Measurements from ENCODE around the gene KRT5.
A peak's percentile ranks its signal among the peaks of the same experiment; 100 is the strongest.

KRT5 gene

DNA sequence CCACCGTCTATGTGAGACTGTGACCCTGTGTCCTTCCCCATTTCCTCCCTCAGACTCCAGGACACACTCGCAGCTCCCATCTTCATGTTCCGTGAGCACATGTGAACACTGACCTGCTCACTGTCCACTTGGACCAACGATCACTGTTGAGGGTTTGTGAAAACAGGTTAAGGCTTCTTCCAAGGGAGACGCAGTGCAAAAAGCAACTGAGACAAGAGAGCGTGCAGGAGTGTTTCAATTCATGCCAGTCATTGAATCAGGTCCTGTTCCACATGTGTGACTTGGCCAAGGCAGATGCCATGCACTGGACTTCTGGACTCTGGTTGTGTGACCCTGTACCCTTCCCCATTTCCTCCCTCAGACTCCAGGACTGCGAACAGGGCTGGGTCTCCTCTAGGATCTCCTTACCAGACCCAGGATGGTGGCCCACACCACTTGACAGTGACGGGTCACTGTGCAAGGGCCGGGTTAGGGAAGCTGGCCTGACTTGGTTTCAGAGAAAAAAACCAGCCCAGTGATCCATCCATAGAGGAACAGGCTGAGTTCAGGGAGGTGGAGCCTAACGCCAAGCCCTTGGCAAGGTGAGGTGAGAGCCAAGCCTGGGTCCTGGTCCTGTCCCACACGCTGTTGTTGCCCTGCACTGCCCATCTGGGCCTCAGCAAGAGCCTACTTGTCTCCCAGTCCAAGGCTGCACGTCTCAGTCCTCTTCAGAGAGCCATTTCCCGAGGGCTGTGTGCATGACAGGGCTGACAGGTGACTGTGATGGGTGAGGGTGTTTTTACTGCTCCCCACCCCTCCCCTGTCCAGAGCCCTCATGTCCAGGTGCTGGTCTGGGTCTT, 5.7 kb upstream of the KRT5 start:
- Histone ChIP-seq H3K4me2 (ENCODE audit: low read depth, low read length, poor library complexity, severe bottlenecking) (peak overlapping the region; percentile 14), H3K9ac (ENCODE audit: low read depth, low read length, poor library complexity, severe bottlenecking) (no peak overlapping the region), H3K36me3 (ENCODE audit: insufficient read depth, low read length) (no peaks in the 10 kb centered on the region), H3K4me1 (ENCODE audit: insufficient read depth, low read length, poor library complexity, severe bottlenecking) (peaks cover 7% of the 10 kb centered on the region), H4K20me1 (ENCODE audit: insufficient read depth, low read length, poor library complexity, severe bottlenecking) (no peaks in the 10 kb centered on the region), H3K9me2 (replicated peaks; ENCODE audit: low read depth, low read length) (no peaks in the 10 kb centered on the region), H3K27me3 (ENCODE audit: insufficient read depth, low read length, poor library complexity, severe bottlenecking) (no peaks in the 10 kb centered on the region), H3F3A (ENCODE audit: low read depth) (no peaks in the 10 kb centered on the region), H2AFZ (ENCODE audit: low read length) (no peak overlapping the region), H3K79me2 (ENCODE audit: insufficient read depth, low read length) (no peaks in the 10 kb centered on the region), H3K9me3 (ENCODE audit: insufficient read depth, low read depth, low read length) (no peaks in the 10 kb centered on the region), H3K4me3 (ENCODE audit: low read length, poor library complexity, severe bottlenecking) (no peak overlapping the region)
- no peak for TF ChIP-seq EZH2phosphoT487 (IDR thresholded peaks at IDR 0.05; ENCODE audit: borderline replicate concordance)
- TF ChIP-seq, protein P1, sequence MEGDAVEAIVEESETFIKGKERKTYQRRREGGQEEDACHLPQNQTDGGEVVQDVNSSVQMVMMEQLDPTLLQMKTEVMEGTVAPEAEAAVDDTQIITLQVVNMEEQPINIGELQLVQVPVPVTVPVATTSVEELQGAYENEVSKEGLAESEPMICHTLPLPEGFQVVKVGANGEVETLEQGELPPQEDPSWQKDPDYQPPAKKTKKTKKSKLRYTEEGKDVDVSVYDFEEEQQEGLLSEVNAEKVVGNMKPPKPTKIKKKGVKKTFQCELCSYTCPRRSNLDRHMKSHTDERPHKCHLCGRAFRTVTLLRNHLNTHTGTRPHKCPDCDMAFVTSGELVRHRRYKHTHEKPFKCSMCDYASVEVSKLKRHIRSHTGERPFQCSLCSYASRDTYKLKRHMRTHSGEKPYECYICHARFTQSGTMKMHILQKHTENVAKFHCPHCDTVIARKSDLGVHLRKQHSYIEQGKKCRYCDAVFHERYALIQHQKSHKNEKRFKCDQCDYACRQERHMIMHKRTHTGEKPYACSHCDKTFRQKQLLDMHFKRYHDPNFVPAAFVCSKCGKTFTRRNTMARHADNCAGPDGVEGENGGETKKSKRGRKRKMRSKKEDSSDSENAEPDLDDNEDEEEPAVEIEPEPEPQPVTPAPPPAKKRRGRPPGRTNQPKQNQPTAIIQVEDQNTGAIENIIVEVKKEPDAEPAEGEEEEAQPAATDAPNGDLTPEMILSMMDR (conservative IDR thresholded peaks at IDR 0.05; ENCODE audit: low read length), result no peak

DNA sequence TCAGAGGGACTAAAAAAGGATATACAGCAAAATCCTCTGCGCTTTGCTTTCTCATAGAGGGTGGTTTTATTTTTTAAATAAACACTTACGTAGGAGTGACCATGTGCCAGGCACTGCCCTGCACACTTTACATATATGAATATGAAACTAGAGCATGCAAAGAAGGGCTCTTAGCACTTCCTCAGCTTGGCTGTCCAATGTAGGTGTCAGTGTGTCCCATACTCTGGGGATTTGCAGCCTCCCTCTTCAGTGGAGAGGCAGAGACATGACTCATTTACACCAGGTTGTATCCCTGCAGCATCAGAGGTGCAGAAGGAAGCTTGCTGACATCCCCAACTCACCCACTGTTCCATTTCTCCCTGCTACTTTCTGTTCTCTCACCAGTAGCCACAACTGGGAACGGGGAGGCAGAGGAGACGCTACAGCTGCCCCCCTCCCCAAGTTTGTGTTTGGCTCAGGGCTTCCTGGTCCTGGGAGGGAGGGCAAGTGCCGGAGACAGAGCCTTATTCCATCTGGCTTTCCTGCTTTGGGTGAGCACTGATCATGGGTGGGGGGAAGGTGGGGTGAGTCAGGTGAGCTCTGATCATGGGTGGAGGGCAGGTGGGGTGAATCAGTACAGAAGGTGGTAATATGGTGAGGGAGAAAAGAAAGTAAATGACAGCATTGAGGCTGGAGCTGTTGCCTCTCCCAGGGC, 4.9 kb upstream of the KRT5 start:
- peaks cover 7% of the 10 kb centered on the region for H3K4me1 ChIP-seq (ENCODE audit: insufficient read depth, low read length, poor library complexity, severe bottlenecking)
- H2AFZ ChIP-seq (ENCODE audit: low read length), result no peak overlapping the region
- no peak overlapping the region for H3K4me2 ChIP-seq (ENCODE audit: low read depth, low read length, poor library complexity, severe bottlenecking)

DNA sequence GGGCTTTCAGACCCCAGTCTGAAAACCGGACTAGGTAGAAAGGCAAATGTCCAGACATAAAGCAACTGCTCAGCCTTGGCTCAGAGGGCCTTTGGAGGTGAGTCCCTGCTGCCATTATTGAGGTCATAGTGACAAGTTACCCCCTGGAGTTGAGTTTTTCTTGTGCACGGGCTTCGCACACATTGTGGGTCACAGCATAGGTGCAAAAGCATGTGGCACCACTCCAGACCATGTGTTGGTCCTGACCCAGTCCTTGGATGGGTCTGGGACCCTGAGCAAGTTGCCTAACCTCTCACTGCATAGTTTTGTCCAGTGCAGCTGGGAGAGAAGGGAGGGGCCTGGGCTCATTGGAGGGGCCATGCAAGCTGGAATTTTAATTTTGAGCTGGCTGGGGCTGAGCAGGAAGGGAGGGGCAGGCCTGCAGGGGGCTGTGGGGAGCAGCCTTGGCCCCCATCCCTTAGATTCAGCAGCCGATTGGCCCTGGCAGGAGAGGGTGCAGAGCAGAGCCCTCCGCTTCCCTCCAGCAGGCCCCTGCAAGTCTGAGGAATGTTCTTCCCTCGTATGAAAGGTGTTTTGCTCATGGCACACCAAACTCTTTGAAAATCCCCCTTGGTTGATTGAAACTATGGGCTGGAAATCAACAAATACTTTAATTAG, 4.2 kb upstream of the KRT5 start:
- H3K79me2 ChIP-seq (ENCODE audit: insufficient read depth, low read length), result no peaks in the 10 kb centered on the region
- H3K9me2 ChIP-seq (replicated peaks; ENCODE audit: low read depth, low read length), result no peaks in the 10 kb centered on the region
- H3K4me2 ChIP-seq (ENCODE audit: low read depth, low read length, poor library complexity, severe bottlenecking), result no peak overlapping the region
- no peak overlapping the region for H3K9ac ChIP-seq (ENCODE audit: low read depth, low read length, poor library complexity, severe bottlenecking)
- no peaks in the 10 kb centered on the region for H3K9me3 ChIP-seq (ENCODE audit: insufficient read depth, low read depth, low read length)
- no peaks in the 10 kb centered on the region for H3F3A ChIP-seq (ENCODE audit: low read depth)
- no peaks in the 10 kb centered on the region for H3K36me3 ChIP-seq (ENCODE audit: insufficient read depth, low read length)
- H4K20me1 ChIP-seq (ENCODE audit: insufficient read depth, low read length, poor library complexity, severe bottlenecking), result no peaks in the 10 kb centered on the region
- TF ChIP-seq, protein P1 (conservative IDR thresholded peaks at IDR 0.05; ENCODE audit: low read length), result no peak
- no peak for TF ChIP-seq EZH2phosphoT487 (IDR thresholded peaks at IDR 0.05; ENCODE audit: borderline replicate concordance)
- H3K4me1 ChIP-seq (ENCODE audit: insufficient read depth, low read length, poor library complexity, severe bottlenecking), result peaks cover 7% of the 10 kb centered on the region
- H2AFZ ChIP-seq (ENCODE audit: low read length), result no peak overlapping the region
- no peaks in the 10 kb centered on the region for H3K27me3 ChIP-seq (ENCODE audit: insufficient read depth, low read length, poor library complexity, severe bottlenecking)
- no peak overlapping the region for H3K4me3 ChIP-seq (ENCODE audit: low read length, poor library complexity, severe bottlenecking)

More for the DNA sequence above, 4.9 kb upstream of the KRT5 start:
- Histone ChIP-seq H3K9me2 (replicated peaks; ENCODE audit: low read depth, low read length) (no peaks in the 10 kb centered on the region), H3K27me3 (ENCODE audit: insufficient read depth, low read length, poor library complexity, severe bottlenecking) (no peaks in the 10 kb centered on the region), H3K9ac (ENCODE audit: low read depth, low read length, poor library complexity, severe bottlenecking) (no peak overlapping the region), H4K20me1 (ENCODE audit: insufficient read depth, low read length, poor library complexity, severe bottlenecking) (no peaks in the 10 kb centered on the region), H3K36me3 (ENCODE audit: insufficient read depth, low read length) (no peaks in the 10 kb centered on the region), H3K4me3 (ENCODE audit: low read length, poor library complexity, severe bottlenecking) (no peak overlapping the region), H3K79me2 (ENCODE audit: insufficient read depth, low read length) (no peaks in the 10 kb centered on the region), H3F3A (ENCODE audit: low read depth) (no peaks in the 10 kb centered on the region), H3K9me3 (ENCODE audit: insufficient read depth, low read depth, low read length) (no peaks in the 10 kb centered on the region)
- TF ChIP-seq EZH2phosphoT487 (IDR thresholded peaks at IDR 0.05; ENCODE audit: borderline replicate concordance), result no peak
- TF ChIP-seq, protein P1 (conservative IDR thresholded peaks at IDR 0.05; ENCODE audit: low read length), result no peak

All from Loucy (cell line).